SU-DHL-6 (cell line): ENCODE data around the gene SUSD6.

Experiments
- H2AFZ ChIP-seq: fragments of 200-600 bp; sonication (generic); 2 replicates; pipeline ENCODE4 v1.6.1; 2014; ENCODE audit warnings: low read depth, mild to moderate bottlenecking, moderate library complexity, mixed read lengths, antibody characterized with exemption, low read length; ENCODE audit not compliant: severe bottlenecking
- H3F3A ChIP-seq: fragments of 200-600 bp; shearing (Covaris generic); 2 replicates; pipeline ENCODE4 v1.6.0; 2016; ENCODE audit warnings: antibody characterized with exemption, mild to moderate bottlenecking; ENCODE audit not compliant: insufficient read depth
- H3K27ac ChIP-seq: fragments of 200-600 bp; sonication (generic); 2 replicates; pipeline ENCODE4 v1.5.1; 2016; ENCODE audit warnings: low read depth, mild to moderate bottlenecking, low read length, moderate library complexity, mixed read lengths
- H3K27me3 ChIP-seq: fragments of 200-600 bp; sonication (generic), shearing (Covaris generic); 2 replicates; pipeline ENCODE4 v1.6.0; 2014; ENCODE audit warnings: mild to moderate bottlenecking, low read length
- H3K36me3 ChIP-seq: fragments of 200-600 bp; sonication (generic); 2 replicates; pipeline ENCODE4 v1.6.1; 2014; ENCODE audit warnings: mild to moderate bottlenecking, low read length, mixed read lengths
- H3K4me2 ChIP-seq: fragments of 300-600, 200-600 bp; shearing (Covaris generic), sonication (generic); 2 replicates; pipeline ENCODE4 v1.6.0; 2014; ENCODE audit warnings: low read length, low read depth, mild to moderate bottlenecking; ENCODE audit not compliant: poor library complexity, severe bottlenecking
- H3K4me3 ChIP-seq: fragments of 200-600 bp; sonication (generic); 2 replicates; pipeline ENCODE4 v1.5.1; 2014; ENCODE audit warnings: antibody characterized with exemption, low read length, mild to moderate bottlenecking, mixed read lengths; ENCODE audit not compliant: insufficient read depth, poor library complexity, severe bottlenecking
- H3K79me2 ChIP-seq: fragments of 200-600 bp; sonication (generic); 2 replicates; pipeline ENCODE4 v1.6.1; 2014; ENCODE audit warnings: mild to moderate bottlenecking, low read length, moderate library complexity; ENCODE audit not compliant: insufficient read depth
- H3K9ac ChIP-seq: fragments of 200-600 bp; sonication (generic); 2 replicates; pipeline ENCODE4 v1.7.0; 2014; ENCODE audit warnings: mild to moderate bottlenecking, low read length
- H3K9me2 ChIP-seq: fragments of 200-600 bp; sonication (generic); replicated peaks from 2 replicates; pipeline ENCODE4 v1.6.1; 2014; ENCODE audit warnings: low read length; ENCODE audit not compliant: insufficient read depth
- H3K9me3 ChIP-seq: fragments of 200-600 bp; sonication (generic); 2 replicates; pipeline ENCODE4 v1.6.1; 2014; ENCODE audit warnings: low read length, mixed read lengths; ENCODE audit not compliant: insufficient read depth
- H4K20me1 ChIP-seq: fragments of 200-600 bp; sonication (generic); 2 replicates; pipeline ENCODE4 v1.6.1; 2014; ENCODE audit warnings: low read depth, mild to moderate bottlenecking, antibody characterized with exemption, low read length, moderate library complexity, mixed read lengths
- CTCF ChIP-seq: fragments of 200-600 bp; sonication (generic); IDR thresholded peaks from one replicate; pipeline ENCODE4 v1.5.1; 2017; ENCODE audit warnings: antibody characterized with exemption, mild to moderate bottlenecking, low read length, moderate library complexity; ENCODE audit not compliant: insufficient read depth, poor library complexity, severe bottlenecking
- EZH2phosphoT487 ChIP-seq: fragments of 200-600 bp; sonication (generic), shearing (Covaris generic); conservative IDR thresholded peaks from 2 replicates; pipeline ENCODE4 v1.6.1; 2018; ENCODE audit warnings: mild to moderate bottlenecking, antibody characterized with exemption, low read length, moderate library complexity, mixed read lengths

Gene SUSD6

GRCh38 chr14:69671365-69672030 is 60.1 kb downstream of the SUSD6 start:
- Histone ChIP-seq H3K36me3 (peaks cover 3% of the 10 kb centered on the region; the same call in 1 of the 2 replicates), H4K20me1 (no peaks in the 10 kb centered on the region; the same call in 1 of the 2 replicates), H3K27me3 (no peaks in the 10 kb centered on the region), H3K4me3 (no peak overlapping the region), H3K9ac (no peak overlapping the region), H3K9me2 (no peaks in the 10 kb centered on the region), H3F3A (peaks cover 28% of the 10 kb centered on the region), H3K27ac (peak overlapping the region; percentile 73), H3K4me2 (no peak overlapping the region), H3K79me2 (peaks cover 98% of the 10 kb centered on the region), H2AFZ (no peak overlapping the region), H3K9me3 (no peaks in the 10 kb centered on the region)
- TF ChIP-seq CTCF = no peak
- TF ChIP-seq EZH2phosphoT487 = no peak

GRCh38 chr14:69672356-69672755 is 61.0 kb downstream of the SUSD6 start:
- H2AFZ ChIP-seq = no peak overlapping the region

GRCh38 chr14:69673104-69673503 is 61.7 kb downstream of the SUSD6 start:
- Histone ChIP-seq H3K27ac (peak overlapping the region; percentile 73), H3K9ac (peak overlapping the region; percentile 26; the same call in 1 of the 2 replicates), H3K27me3 (no peaks in the 10 kb centered on the region), H3K9me2 (no peaks in the 10 kb centered on the region), H3K9me3 (no peaks in the 10 kb centered on the region), H2AFZ (no peak overlapping the region), H3K36me3 (no peaks in the 10 kb centered on the region), H3K4me2 (peak overlapping the region; percentile 27), H3K4me3 (no peak overlapping the region), H3F3A (peaks cover 16% of the 10 kb centered on the region), H4K20me1 (no peaks in the 10 kb centered on the region; the same call in 1 of the 2 replicates), H3K79me2 (peaks cover 99% of the 10 kb centered on the region)
- TF ChIP-seq CTCF = no peak
- no peak for TF ChIP-seq EZH2phosphoT487

More at GRCh38 chr14:69672356-69672755, 61.0 kb downstream of the SUSD6 start:
- Histone ChIP-seq H3K27ac (peak overlapping the region; percentile 73), H3K36me3 (no peaks in the 10 kb centered on the region), H3K9ac (peak overlapping the region; percentile 26; the same call in 1 of the 2 replicates), H3K79me2 (peaks cover 99% of the 10 kb centered on the region), H3K4me2 (peak overlapping the region; percentile 27), H3K27me3 (no peaks in the 10 kb centered on the region), H3F3A (peaks cover 21% of the 10 kb centered on the region), H3K4me3 (no peak overlapping the region), H3K9me2 (no peaks in the 10 kb centered on the region), H3K9me3 (no peaks in the 10 kb centered on the region), H4K20me1 (no peaks in the 10 kb centered on the region; the same call in 1 of the 2 replicates)
- no peak for TF ChIP-seq EZH2phosphoT487
- TF ChIP-seq CTCF = no peak
